Measurements from ENCODE around the gene KCNF1. TPM values are rescaled to one million over a fixed set of nuclear protein-coding genes. Genes with fewer than 3 reads are reported as not detected.

Gene KCNF1
- total and polyA plus RNA-seq, 4 donors = 0.09 TPM; not detected in 3

DNA sequence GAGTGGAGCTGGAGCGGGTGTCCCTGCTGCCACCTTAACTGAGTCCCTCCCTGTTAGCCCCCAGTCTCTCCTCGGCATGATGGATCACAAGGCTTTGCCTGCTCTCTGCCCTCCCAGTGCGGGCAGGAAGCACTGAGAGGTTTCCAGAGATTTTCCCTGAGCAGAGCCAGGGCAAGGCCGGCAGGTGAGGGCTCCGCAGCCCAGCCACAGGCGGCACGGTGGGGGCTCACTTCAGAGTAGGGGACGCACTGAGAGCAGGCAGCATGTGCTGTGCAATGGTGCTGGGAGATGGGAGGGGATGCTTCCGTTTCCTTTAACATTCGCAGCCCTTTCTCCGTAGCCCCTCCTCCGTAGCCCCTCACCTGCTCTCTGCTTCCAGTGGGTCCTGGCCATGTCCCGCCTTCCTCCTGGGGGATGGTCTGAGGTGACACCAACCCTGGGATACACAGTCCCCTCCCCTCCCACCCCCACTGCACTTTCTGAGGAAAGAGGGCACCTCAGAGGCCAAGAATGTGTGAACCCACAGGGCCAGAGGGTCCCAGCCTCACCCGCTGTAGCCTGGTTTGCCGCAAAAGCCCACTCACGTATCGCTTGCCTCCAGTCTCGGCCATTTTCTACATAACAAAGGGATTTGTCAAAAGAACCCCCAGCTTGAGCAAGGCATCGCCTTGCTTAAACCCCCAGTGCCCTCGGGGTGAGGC lies 10.7 kb downstream of the KCNF1 start (continued):
- no peak for TF ChIP-seq GABPA (IDR thresholded peaks at IDR 0.05 in 1 of 2, conservative IDR thresholded peaks at IDR 0.05 in 1 of 2)
- no peak for TF ChIP-seq HNF4G (IDR thresholded peaks at IDR 0.05)
- TF ChIP-seq, protein P1, sequence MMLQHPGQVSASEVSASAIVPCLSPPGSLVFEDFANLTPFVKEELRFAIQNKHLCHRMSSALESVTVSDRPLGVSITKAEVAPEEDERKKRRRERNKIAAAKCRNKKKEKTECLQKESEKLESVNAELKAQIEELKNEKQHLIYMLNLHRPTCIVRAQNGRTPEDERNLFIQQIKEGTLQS (IDR thresholded peaks at IDR 0.05) = no peak
- no peak for TF ChIP-seq JUND (IDR thresholded peaks at IDR 0.05)
- TF ChIP-seq YY1 (IDR thresholded peaks at IDR 0.05) = no peak
- no peak for TF ChIP-seq TAF1 (conservative IDR thresholded peaks at IDR 0.05)
- TF ChIP-seq FOXA2 (IDR thresholded peaks at IDR 0.05) = no peak

DNA sequence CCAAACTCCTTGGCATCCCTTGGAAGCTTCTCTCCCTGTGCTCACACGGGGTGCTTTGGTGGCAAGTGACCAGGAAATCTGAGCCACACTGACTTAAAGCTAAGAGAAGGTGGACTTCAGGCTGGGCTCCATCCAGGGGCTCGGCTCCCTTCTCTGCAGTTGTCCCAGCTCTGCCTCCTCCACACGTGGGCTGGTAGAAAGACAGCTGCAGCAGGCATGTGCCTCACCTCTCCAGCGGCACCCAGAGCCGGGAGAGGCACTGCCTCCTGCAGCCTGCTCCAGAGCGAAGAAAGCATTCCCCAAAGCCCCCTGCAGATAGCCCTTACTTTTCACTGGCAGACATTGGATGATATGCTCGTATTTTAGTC lies 11.3 kb downstream of the KCNF1 start:
- TF ChIP-seq JUND (IDR thresholded peaks at IDR 0.05) = no peak
- TF ChIP-seq NR2F2 (IDR thresholded peaks at IDR 0.05) = no peak
- TF ChIP-seq EGR1 (IDR thresholded peaks at IDR 0.05; ENCODE audit: low read depth in 2 of 2) = no peak
- TF ChIP-seq, protein P2, sequence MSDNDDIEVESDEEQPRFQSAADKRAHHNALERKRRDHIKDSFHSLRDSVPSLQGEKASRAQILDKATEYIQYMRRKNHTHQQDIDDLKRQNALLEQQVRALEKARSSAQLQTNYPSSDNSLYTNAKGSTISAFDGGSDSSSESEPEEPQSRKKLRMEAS (IDR thresholded peaks at IDR 0.05) = no peak
- TF ChIP-seq, protein P3, sequence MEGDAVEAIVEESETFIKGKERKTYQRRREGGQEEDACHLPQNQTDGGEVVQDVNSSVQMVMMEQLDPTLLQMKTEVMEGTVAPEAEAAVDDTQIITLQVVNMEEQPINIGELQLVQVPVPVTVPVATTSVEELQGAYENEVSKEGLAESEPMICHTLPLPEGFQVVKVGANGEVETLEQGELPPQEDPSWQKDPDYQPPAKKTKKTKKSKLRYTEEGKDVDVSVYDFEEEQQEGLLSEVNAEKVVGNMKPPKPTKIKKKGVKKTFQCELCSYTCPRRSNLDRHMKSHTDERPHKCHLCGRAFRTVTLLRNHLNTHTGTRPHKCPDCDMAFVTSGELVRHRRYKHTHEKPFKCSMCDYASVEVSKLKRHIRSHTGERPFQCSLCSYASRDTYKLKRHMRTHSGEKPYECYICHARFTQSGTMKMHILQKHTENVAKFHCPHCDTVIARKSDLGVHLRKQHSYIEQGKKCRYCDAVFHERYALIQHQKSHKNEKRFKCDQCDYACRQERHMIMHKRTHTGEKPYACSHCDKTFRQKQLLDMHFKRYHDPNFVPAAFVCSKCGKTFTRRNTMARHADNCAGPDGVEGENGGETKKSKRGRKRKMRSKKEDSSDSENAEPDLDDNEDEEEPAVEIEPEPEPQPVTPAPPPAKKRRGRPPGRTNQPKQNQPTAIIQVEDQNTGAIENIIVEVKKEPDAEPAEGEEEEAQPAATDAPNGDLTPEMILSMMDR (IDR thresholded peaks at IDR 0.05; ENCODE audit: low read depth, low read length, missing input control) = no peak
- no peak for TF ChIP-seq TAF1 (conservative IDR thresholded peaks at IDR 0.05)
- TF ChIP-seq YY1 (IDR thresholded peaks at IDR 0.05) = no peak
- TF ChIP-seq GABPA (IDR thresholded peaks at IDR 0.05 in 1 of 2, conservative IDR thresholded peaks at IDR 0.05 in 1 of 2) = no peak
- TF ChIP-seq, protein P4, sequence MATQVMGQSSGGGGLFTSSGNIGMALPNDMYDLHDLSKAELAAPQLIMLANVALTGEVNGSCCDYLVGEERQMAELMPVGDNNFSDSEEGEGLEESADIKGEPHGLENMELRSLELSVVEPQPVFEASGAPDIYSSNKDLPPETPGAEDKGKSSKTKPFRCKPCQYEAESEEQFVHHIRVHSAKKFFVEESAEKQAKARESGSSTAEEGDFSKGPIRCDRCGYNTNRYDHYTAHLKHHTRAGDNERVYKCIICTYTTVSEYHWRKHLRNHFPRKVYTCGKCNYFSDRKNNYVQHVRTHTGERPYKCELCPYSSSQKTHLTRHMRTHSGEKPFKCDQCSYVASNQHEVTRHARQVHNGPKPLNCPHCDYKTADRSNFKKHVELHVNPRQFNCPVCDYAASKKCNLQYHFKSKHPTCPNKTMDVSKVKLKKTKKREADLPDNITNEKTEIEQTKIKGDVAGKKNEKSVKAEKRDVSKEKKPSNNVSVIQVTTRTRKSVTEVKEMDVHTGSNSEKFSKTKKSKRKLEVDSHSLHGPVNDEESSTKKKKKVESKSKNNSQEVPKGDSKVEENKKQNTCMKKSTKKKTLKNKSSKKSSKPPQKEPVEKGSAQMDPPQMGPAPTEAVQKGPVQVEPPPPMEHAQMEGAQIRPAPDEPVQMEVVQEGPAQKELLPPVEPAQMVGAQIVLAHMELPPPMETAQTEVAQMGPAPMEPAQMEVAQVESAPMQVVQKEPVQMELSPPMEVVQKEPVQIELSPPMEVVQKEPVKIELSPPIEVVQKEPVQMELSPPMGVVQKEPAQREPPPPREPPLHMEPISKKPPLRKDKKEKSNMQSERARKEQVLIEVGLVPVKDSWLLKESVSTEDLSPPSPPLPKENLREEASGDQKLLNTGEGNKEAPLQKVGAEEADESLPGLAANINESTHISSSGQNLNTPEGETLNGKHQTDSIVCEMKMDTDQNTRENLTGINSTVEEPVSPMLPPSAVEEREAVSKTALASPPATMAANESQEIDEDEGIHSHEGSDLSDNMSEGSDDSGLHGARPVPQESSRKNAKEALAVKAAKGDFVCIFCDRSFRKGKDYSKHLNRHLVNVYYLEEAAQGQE (IDR thresholded peaks at IDR 0.05) = no peak
- no peak for TF ChIP-seq SP1 (IDR thresholded peaks at IDR 0.05)
- TF ChIP-seq, protein P1 (IDR thresholded peaks at IDR 0.05) = no peak
- TF ChIP-seq HNF4G (IDR thresholded peaks at IDR 0.05) = no peak
- TF ChIP-seq FOXA2 (IDR thresholded peaks at IDR 0.05) = no peak
- no peak for TF ChIP-seq RAD21 (IDR thresholded peaks at IDR 0.05)
- TF ChIP-seq, protein P5, sequence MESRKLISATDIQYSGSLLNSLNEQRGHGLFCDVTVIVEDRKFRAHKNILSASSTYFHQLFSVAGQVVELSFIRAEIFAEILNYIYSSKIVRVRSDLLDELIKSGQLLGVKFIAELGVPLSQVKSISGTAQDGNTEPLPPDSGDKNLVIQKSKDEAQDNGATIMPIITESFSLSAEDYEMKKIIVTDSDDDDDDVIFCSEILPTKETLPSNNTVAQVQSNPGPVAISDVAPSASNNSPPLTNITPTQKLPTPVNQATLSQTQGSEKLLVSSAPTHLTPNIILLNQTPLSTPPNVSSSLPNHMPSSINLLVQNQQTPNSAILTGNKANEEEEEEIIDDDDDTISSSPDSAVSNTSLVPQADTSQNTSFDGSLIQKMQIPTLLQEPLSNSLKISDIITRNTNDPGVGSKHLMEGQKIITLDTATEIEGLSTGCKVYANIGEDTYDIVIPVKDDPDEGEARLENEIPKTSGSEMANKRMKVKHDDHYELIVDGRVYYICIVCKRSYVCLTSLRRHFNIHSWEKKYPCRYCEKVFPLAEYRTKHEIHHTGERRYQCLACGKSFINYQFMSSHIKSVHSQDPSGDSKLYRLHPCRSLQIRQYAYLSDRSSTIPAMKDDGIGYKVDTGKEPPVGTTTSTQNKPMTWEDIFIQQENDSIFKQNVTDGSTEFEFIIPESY (IDR thresholded peaks at IDR 0.05) = no peak
- Histone ChIP-seq H3K36me3 (ENCODE audit: control insufficient read depth in 4 of 4, insufficient read depth in 3 of 4, low read depth in 1 of 4, low read length in 3 of 4) (no peaks in the 10 kb centered on the region), H3K27me3 (ENCODE audit: control insufficient read depth in 4 of 4, insufficient read depth in 4 of 4, low read length in 3 of 4) (no peaks in the 10 kb centered on the region), H3K4me3 (ENCODE audit: low read depth in 1 of 3, low read length in 3 of 3) (no peak overlapping the region), H3K9ac (ENCODE audit: low read depth in 1 of 2, low read length in 2 of 2) (no peak overlapping the region), H3K9me3 (ENCODE audit: control insufficient read depth in 4 of 4, low read length in 3 of 4) (no peaks in the 10 kb centered on the region), H3K4me1 (ENCODE audit: control insufficient read depth in 4 of 4, insufficient read depth in 4 of 4, low read length in 3 of 4) (no peaks in the 10 kb centered on the region), H3K27ac (ENCODE audit: low read depth in 1 of 2, low read length in 2 of 2) (no peak overlapping the region)
- WGBS = 80% methylated on average over 7 of the region's 7 CpGs
- no peak for DNase-seq (ENCODE audit: low spot score)
